ENCODE results near the gene TSSC4.

Gene TSSC4

GRCh38 chr11:2369896-2370295 is 30.7 kb upstream of the TSSC4 start:
- FAIRE-seq, result no peak

- FAIRE-seq, result no peak
Measured at GRCh38 chr11:2374456-2375201, 25.9 kb upstream of the TSSC4 start.

- FAIRE-seq, result no peak
Measured at GRCh38 chr11:2375341-2375853, 25.2 kb upstream of the TSSC4 start.

- FAIRE-seq, result no peak
Measured at GRCh38 chr11:2375964-2376551, 24.5 kb upstream of the TSSC4 start.

- FAIRE-seq, result no peak
Measured at GRCh38 chr11:2376751-2377451, 23.6 kb upstream of the TSSC4 start, which contains the start of gene CD81. Gene CD81 (plus strand): TSS chr11:2377310. CDS start chr11:2377550, 240 bp downstream.

GRCh38 chr11:2377511-2378443 is 22.8 kb upstream of the TSSC4 start:
- FAIRE-seq, result no peak

GRCh38 chr11:2378527-2379210 is 21.9 kb upstream of the TSSC4 start:
- no peak for FAIRE-seq

GRCh38 chr11:2379466-2380174 is 20.9 kb upstream of the TSSC4 start:
- no peak for FAIRE-seq

- no peak for FAIRE-seq
Measured at GRCh38 chr11:2380396-2380795, 20.2 kb upstream of the TSSC4 start.

- FAIRE-seq, result no peak
Measured at GRCh38 chr11:2380807-2381350, 19.7 kb upstream of the TSSC4 start.

- FAIRE-seq, result no peak
Measured at GRCh38 chr11:2381494-2382128, 18.9 kb upstream of the TSSC4 start.

GRCh38 chr11:2382129-2382517 is 18.4 kb upstream of the TSSC4 start:
- FAIRE-seq, result no peak

GRCh38 chr11:2382936-2383851 is 17.4 kb upstream of the TSSC4 start:
- FAIRE-seq, result no peak

GRCh38 chr11:2383852-2384804 is 16.4 kb upstream of the TSSC4 start:
- no peak for FAIRE-seq

- FAIRE-seq, result no peak
Measured at GRCh38 chr11:2385156-2386151, 15.1 kb upstream of the TSSC4 start.

- no peak for FAIRE-seq
Measured at GRCh38 chr11:2386591-2386990, 14.0 kb upstream of the TSSC4 start.

Data from G401.6 (cell line).